ENCODE data around the gene APMAP. TPM values are rescaled to one million over a fixed set of nuclear protein-coding genes. Genes with fewer than 3 reads are reported as not detected.
"Not testable (repeated sequence)": the region's sequence is repeated elsewhere in the genome, so short reads cannot be mapped to it uniquely, and the experiment has no call there.

Gene APMAP
- total RNA-seq, 1 donor from 2014 or later = 47.3 TPM

- DNase-seq (ENCODE audit: low spot score) = peak; percentile 18
- peak; percentile 49 for ATAC-seq
- intact Hi-C loops (cut with DNase I) = no loop called here
Measured at GRCh38 chr20:24949756-24950127, 42.8 kb downstream of the APMAP start.

- peak; percentile 67 for DNase-seq (ENCODE audit: low spot score)
Measured at GRCh38 chr20:24948939-24949679, 43.4 kb downstream of the APMAP start, which contains the start of gene CST7. Gene CST7, plus strand, starts transcription at chr20:24949269. Its CDS starts 237 bp downstream, at chr20:24949506.

GRCh38 chr20:24948396-24948938 is 44.1 kb downstream of the APMAP start:
- intact Hi-C loops (cut with DNase I); DNase-seq (ENCODE audit: low spot score); ATAC-seq: not testable (repeated sequence)

More at GRCh38 chr20:24948939-24949679, 43.4 kb downstream of the APMAP start, which contains the start of gene CST7:
- intact Hi-C loops (cut with DNase I) = no loop called here
- ATAC-seq = peak; percentile 60

GRCh38 chr20:24946376-24946775 is 46.2 kb downstream of the APMAP start:
- intact Hi-C loops (cut with DNase I); ATAC-seq; DNase-seq (ENCODE audit: low spot score): not testable (repeated sequence)

- DNase-seq (ENCODE audit: low spot score) = no peak
- ATAC-seq = no peak
- intact Hi-C loops (cut with DNase I) = no loop called here
Measured at GRCh38 chr20:24943731-24944130, 48.8 kb downstream of the APMAP start.

GRCh38 chr20:24943196-24943595 is 49.4 kb downstream of the APMAP start:
- no peak for ATAC-seq
- DNase-seq (ENCODE audit: low spot score) = no peak
- intact Hi-C loops (cut with DNase I) = no loop called here

GRCh38 chr20:24942679-24943078 is 49.9 kb downstream of the APMAP start:
- ATAC-seq (no peak), DNase-seq (ENCODE audit: low spot score) (no peak)
- intact Hi-C loops (cut with DNase I) = no loop called here

- intact Hi-C loops (cut with DNase I) = no loop called here
- DNase-seq (ENCODE audit: low spot score) (no peak), ATAC-seq (no peak)
Measured at GRCh38 chr20:24939036-24939435, 53.5 kb downstream of the APMAP start.

- ATAC-seq = no peak
- intact Hi-C loops (cut with DNase I) = no loop called here
- no peak for DNase-seq (ENCODE audit: low spot score)
Measured at GRCh38 chr20:24938498-24938897, 54.1 kb downstream of the APMAP start.

GRCh38 chr20:24937579-24937978 is 55.0 kb downstream of the APMAP start:
- intact Hi-C loops (cut with DNase I) = no loop called here
- ATAC-seq (no peak), DNase-seq (ENCODE audit: low spot score) (no peak)

- intact Hi-C loops (cut with DNase I) = no loop called here
- ATAC-seq = no peak
- no peak for DNase-seq (ENCODE audit: low spot score)
Measured at GRCh38 chr20:24936526-24937407, 55.8 kb downstream of the APMAP start.

- intact Hi-C loops (cut with DNase I) = no loop called here
- DNase-seq (ENCODE audit: low spot score) = no peak
- ATAC-seq = no peak
Measured at GRCh38 chr20:24935766-24936525, 56.6 kb downstream of the APMAP start.

- intact Hi-C loops (cut with DNase I) = no loop called here
- ATAC-seq = no peak
- DNase-seq (ENCODE audit: low spot score) = no peak
Measured at GRCh38 chr20:24935140-24935539, 57.4 kb downstream of the APMAP start.

GRCh38 chr20:24934716-24935115 is 57.8 kb downstream of the APMAP start:
- ATAC-seq (no peak), DNase-seq (ENCODE audit: low spot score) (no peak)
- intact Hi-C loops (cut with DNase I) = no loop called here

- DNase-seq (ENCODE audit: low spot score) = no peak
- intact Hi-C loops (cut with DNase I) = no loop called here
- no peak for ATAC-seq
Measured at GRCh38 chr20:24934101-24934661, 58.4 kb downstream of the APMAP start.

- ATAC-seq (no peak), DNase-seq (ENCODE audit: low spot score) (no peak)
- intact Hi-C loops (cut with DNase I) = no loop called here
Measured at GRCh38 chr20:24933266-24933908, 59.2 kb downstream of the APMAP start.

- ATAC-seq; intact Hi-C loops (cut with DNase I): not testable (repeated sequence)
Measured at GRCh38 chr20:24931893-24932292, 60.7 kb downstream of the APMAP start.

More at GRCh38 chr20:24931893-24932292, 60.7 kb downstream of the APMAP start:
- DNase-seq (ENCODE audit: low spot score) = not testable (repeated sequence)

All from sciatic nerve (tissue), 2 donors.